Kidney epithelial cell (primary cell): ENCODE measurements around the gene AGBL4. TPM values are rescaled to one million over a fixed set of nuclear protein-coding genes. Genes with fewer than 3 reads are reported as not detected.
"Not testable (repeated sequence)": the region's sequence is repeated elsewhere in the genome, so short reads cannot be mapped to it uniquely, and the experiment has no call there.

ENCODE experiments used
- DNase-seq: peaks from one replicate; pipeline ENCODE4 v3.0.0-alpha.2; 2010; ENCODE audit warnings: low read depth
- H3K27me3 ChIP-seq: 2 replicates; pipeline ENCODE4 v1.6.0; 2011; ENCODE audit warnings: low read length; ENCODE audit not compliant: control insufficient read depth, insufficient read depth
- H3K36me3 ChIP-seq: 2 replicates; pipeline ENCODE4 v1.5.1; 2011; ENCODE audit warnings: low read length; ENCODE audit not compliant: control insufficient read depth, insufficient read depth
- H3K4me3 ChIP-seq: 2 replicates; pipeline ENCODE4 v1.5.1; 2011; ENCODE audit warnings: low read depth, mild to moderate bottlenecking, control low read depth, low read length
- total RNA-seq: library from RNA; depleted of rRNA; stranded (reverse); fragments of >200 nt; gene quantifications from 2 replicates; pipeline ENCODE4 v1.2.3, GENCODE V29; 2015
- TF ChIP-seq, protein P1 (sequence below): IDR thresholded peaks from 2 replicates; pipeline ENCODE4 v1.5.1; 2011; ENCODE audit warnings: mild to moderate bottlenecking, moderate library complexity, low read length, control low read depth, inconsistent platforms; ENCODE audit not compliant: insufficient read depth, poor library complexity, severe bottlenecking

The AGBL4 gene
- total RNA-seq, 1 donor from 2014 or later: not detected

DNA sequence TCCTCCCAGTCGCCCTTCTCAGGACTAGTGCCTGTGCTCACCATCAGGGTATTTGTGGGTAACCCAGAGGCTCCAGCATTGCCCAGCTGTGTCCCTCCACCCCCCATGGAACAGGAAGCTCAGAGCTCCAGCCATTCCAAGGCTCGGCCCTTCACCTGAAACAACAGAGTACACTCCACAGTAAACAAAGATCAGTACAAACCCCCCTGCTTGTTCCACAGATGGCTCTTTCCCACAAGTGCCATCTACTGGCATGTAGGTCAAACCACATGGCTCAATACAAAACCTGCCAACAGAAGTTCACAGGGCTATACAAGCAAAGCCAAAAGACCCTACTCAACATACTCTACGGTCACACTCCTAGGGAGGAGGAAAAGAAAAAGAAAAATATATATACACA is 258.7 kb downstream of the AGBL4 start:
- no peak for DNase-seq

DNA sequence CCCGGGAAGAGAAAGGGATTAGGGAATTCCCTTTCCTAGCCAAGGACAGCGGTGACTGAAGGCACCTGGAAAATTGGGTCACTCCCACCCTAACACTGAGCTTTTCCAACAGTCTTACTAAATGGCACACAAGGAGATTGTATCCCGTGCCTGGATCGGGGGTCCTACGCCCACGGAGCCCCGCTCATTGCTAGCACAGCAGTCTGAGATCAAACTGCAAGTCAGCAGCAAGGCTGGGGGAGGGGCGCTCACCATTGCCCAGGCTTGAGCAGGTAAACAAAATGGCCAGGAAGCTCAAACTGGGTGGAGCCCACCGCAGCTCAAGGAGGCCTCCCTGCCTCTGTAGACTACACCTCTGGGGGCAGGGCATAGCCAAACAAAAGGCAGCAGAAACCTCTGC is 285.6 kb downstream of the AGBL4 start:
- not testable (repeated sequence) for H3K4me3 ChIP-seq, H3K27me3 ChIP-seq, H3K36me3 ChIP-seq, DNase-seq

More for the DNA sequence above, 258.7 kb downstream of the AGBL4 start:
- H3K4me3 ChIP-seq: no peak overlapping the region
- H3K27me3 ChIP-seq: no peaks in the 10 kb centered on the region
- TF ChIP-seq, protein P1, sequence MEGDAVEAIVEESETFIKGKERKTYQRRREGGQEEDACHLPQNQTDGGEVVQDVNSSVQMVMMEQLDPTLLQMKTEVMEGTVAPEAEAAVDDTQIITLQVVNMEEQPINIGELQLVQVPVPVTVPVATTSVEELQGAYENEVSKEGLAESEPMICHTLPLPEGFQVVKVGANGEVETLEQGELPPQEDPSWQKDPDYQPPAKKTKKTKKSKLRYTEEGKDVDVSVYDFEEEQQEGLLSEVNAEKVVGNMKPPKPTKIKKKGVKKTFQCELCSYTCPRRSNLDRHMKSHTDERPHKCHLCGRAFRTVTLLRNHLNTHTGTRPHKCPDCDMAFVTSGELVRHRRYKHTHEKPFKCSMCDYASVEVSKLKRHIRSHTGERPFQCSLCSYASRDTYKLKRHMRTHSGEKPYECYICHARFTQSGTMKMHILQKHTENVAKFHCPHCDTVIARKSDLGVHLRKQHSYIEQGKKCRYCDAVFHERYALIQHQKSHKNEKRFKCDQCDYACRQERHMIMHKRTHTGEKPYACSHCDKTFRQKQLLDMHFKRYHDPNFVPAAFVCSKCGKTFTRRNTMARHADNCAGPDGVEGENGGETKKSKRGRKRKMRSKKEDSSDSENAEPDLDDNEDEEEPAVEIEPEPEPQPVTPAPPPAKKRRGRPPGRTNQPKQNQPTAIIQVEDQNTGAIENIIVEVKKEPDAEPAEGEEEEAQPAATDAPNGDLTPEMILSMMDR: peak; percentile 25
- H3K36me3 ChIP-seq: no peaks in the 10 kb centered on the region

DNA sequence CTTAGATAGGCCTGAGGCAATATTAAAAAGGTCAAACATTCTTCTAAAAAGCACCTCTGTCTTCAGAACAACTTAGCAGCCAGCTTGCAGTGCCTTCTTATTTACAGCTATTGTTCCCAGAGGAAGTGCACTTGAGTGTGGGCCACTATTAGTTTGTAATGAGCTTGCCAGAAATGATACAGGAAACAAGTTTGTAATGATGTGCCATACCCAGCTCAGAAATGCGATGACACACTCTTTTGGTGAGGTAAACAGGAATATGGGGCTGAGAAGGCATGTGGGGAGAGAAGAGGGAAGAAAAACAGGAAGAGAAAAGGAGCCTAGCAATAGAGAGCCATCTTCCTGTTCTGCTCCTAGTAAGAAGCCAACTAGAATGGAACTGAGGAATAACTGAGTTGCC is 295.4 kb downstream of the AGBL4 start:
- no peak for DNase-seq
- TF ChIP-seq, protein P1: no peak
- H3K36me3 ChIP-seq: no peaks in the 10 kb centered on the region
- no peak overlapping the region for H3K4me3 ChIP-seq
- H3K27me3 ChIP-seq: no peaks in the 10 kb centered on the region

DNA sequence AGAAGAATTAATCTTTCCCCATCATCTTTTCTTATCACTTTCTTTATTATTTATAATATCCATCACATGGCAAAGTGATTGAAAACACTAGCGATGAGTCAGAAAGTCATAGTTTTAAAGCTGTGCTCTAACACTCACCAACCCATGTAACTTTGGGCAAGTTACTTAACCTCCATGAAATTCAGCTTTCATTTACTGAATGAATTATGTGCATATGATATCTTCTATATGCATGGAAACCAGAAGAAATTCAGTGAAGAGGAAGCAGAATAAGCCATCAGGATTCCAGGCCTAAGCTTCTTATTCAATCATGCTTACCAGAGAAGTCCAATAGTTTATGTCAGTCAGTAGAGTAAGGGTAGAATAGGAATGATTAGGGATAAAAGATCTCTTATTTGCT is 300.1 kb downstream of the AGBL4 start:
- TF ChIP-seq, protein P1: no peak
- Histone ChIP-seq H3K4me3 (no peak overlapping the region), H3K27me3 (no peaks in the 10 kb centered on the region), H3K36me3 (no peaks in the 10 kb centered on the region)
- DNase-seq: no peak

DNA sequence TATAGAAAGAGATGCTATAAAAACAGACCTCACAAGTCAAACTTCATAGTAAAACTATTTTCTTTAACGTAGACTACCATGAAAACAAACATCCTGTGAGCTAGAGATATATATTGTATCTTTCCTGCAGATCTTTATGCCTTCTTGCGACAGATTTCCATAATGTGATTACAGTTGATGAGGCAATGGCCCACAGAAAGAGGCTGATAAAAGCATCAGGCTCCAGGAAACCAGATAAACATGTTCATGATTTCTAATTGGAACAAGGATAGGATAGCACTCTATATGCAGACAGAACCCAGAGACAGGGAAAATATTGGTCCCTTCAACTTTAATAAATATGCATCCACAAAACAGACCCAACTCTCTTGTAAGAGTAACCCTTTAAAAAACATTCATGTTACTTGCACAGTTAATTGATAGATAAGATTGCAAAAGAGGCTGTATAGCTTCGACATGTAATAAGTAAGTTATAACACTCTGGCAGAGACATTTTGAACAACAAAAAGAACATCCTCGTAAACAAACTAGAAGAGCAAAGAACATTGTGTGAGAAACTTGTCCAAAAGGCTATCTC is 329.4 kb downstream of the AGBL4 start:
- no peak overlapping the region for H3K4me3 ChIP-seq

DNA sequence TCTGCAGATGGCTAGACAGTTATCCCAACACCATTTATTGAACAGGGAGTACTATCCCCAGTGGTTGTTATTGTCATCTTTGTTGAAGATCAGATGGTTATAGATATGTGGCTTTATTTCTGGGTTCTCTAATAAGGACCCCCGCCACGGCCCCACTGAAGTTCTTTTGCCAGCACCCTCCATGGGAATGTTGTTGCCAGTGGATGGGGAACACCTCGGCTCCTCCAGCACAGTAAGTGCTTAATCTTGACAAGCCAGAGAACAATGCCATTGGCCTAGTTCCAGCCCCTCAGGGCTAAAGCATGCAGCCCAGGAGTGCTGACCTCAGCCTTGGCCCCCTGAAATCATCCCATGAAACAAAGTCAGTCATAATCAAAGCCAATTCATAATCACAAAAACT is 337.6 kb downstream of the AGBL4 start:
- no peaks in the 10 kb centered on the region for H3K27me3 ChIP-seq
- H3K36me3 ChIP-seq: no peaks in the 10 kb centered on the region
- no peak overlapping the region for H3K4me3 ChIP-seq
- TF ChIP-seq, protein P1: no peak
- DNase-seq: no peak

More for the DNA sequence above, 329.4 kb downstream of the AGBL4 start:
- no peak for DNase-seq
- TF ChIP-seq, protein P1: no peak
- Histone ChIP-seq H3K27me3 (no peaks in the 10 kb centered on the region), H3K36me3 (no peaks in the 10 kb centered on the region)
